ENCODE results near the gene ZNF567. TPM values are rescaled to one million over a fixed set of nuclear protein-coding genes. Genes with fewer than 3 reads are reported as not detected.

Gene ZNF567
- total and polyA plus RNA-seq, 2 of the 8 experiments (the other 6 are each of a cell fraction or from before 2014, with no cell fraction given): 6.5 to 10.5 TPM

DNA sequence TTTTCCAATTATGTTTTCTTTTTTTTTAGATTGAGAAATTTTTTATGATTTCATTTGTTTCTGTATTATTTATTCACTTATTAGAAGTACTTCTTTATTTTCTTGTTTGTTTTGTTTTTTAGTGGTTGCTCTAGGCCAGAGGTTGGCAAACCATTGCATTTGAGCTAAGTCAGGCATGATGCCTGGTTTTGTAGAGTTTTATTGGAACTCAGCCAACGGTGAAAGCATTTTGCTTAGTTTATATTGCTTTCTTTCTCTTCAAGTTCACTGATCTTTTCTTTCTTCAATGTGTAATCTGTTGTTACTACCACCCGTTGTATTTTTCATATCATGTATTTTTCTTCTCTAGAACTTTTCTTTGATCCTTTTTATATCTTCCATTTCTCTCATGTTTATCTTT lies 19.7 kb downstream of the ZNF567 start (continued):
- no peak for TF ChIP-seq POU5F1 (IDR thresholded peaks at IDR 0.05; ENCODE audit: low read depth, low read length)
- TF ChIP-seq CHD7 (IDR thresholded peaks at IDR 0.05; ENCODE audit: insufficient replicate concordance, low read length): no peak
- no peak for TF ChIP-seq ATF2 (IDR thresholded peaks at IDR 0.05; ENCODE audit: low read length)
- TF ChIP-seq BRCA1 (IDR thresholded peaks at IDR 0.05; ENCODE audit: low read depth, low read length): no peak

All from H1 (cell line).